Measurements from ENCODE around the gene LYST.
"Not testable (repeated sequence)": the region's sequence is repeated elsewhere in the genome, so short reads cannot be mapped to it uniquely, and the experiment has no call there.

LYST gene

GRCh38 chr1:235860829-235861228, 5.9 kb downstream of the LYST start:
- no peak for DNase-seq (ENCODE audit: low read depth in 2 of 2)

DNA sequence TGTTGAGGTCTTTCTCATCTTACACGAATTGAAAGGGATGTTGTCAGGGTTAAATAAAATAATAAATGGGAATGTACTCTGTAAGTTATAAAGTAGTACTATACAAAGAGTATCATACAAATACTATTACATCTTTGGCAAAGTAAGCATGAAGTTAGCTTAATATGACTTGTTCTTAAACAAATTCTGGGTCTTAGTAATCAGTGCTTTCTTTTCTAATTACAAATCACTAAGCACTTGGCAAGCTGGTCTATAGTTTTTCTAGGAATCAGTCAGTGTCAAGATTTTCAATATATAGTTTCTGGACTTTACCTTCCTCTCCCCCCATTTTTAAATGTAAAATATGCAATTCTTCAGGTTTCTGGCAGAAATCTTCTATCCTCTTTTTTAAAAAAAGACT, 6.9 kb downstream of the LYST start:
- DNase-seq (ENCODE audit: low read depth in 2 of 2), result no peak

- DNase-seq (ENCODE audit: low read depth in 2 of 2), result no peak
These were observed 7.9 kb downstream of the LYST start for GRCh38 chr1:235858766-235859165.

DNA sequence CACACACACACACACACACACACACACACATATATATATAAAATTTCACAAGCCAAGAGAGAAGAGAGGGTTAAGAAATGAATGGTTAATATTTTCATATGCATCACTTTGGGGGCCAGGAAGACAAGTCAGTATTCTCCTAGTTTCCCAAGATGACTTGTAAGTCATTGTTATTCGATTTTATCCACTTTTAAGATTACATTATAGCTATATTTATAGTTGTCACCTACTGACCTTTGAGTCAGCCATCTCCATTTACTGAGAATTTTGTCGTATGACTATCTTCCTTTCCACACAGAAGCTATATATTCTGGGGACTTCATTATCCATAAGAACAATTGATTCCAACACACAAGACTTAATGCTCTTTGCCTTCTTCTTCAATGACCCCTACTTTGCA, 8.9 kb downstream of the LYST start:
- DNase-seq (ENCODE audit: low read depth in 2 of 2), result no peak

- no peak for DNase-seq (ENCODE audit: low read depth in 2 of 2)
These were observed 10.8 kb downstream of the LYST start for GRCh38 chr1:235855811-235856429.

DNA sequence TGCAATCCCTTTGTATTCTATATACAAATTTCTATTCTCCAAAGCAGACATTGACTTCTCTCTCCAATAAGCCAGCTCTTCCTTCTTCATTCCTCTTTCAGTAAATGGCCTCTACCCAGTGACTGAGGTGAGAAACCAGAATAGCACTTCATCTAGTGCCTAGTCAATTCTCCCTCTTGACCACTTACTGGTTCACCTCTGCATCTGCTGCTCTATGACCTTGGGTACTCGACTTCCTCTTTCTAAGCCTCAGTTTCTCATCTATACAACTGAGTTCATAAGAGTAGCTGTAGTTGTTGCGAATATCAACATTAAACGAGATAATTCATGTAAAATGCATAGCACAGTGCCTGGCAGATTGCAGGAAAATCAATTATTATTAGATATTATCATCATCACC, 12.4 kb downstream of the LYST start:
- no peak for DNase-seq (ENCODE audit: low read depth in 2 of 2)

DNA sequence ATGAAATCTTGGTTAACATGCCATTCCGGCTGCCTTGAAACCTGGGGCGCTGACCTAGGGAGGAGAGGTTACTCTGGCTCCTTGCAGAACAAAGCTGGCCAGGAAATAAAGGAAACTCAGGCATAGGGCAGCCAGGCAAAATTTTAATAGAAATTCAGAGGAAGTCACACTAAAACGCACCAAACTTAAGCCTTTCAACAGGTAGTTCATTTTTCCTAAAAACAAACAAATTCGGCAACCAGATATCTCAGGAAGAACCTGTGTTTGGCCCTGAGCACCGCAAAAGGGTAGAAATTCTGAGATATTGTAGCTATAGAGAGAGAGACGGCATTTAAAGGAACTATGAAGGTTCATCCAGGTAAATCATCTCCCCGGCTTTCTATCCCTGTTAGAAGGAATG, 13.1 kb downstream of the LYST start:
- no peak for DNase-seq (ENCODE audit: low read depth in 2 of 2)

DNA sequence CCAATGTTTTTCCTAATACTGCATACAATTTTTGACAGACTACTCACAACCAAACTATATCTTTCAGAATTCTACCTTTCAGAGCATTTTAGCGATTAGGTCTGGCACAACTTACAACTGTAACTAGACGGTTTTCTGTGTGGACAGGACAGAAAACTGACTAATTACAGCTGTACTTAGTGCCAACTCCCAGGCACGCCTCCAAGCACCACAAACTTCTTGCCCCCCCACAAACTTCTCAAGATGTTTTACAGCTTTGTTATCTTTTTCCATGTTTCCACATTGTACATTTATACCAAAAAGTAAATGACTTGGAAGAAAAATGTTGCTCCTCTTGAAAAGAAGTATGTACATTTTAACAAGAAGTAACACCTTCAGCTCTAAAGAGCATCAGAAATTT, 13.8 kb downstream of the LYST start:
- no peak for DNase-seq (ENCODE audit: low read depth in 2 of 2)

DNA sequence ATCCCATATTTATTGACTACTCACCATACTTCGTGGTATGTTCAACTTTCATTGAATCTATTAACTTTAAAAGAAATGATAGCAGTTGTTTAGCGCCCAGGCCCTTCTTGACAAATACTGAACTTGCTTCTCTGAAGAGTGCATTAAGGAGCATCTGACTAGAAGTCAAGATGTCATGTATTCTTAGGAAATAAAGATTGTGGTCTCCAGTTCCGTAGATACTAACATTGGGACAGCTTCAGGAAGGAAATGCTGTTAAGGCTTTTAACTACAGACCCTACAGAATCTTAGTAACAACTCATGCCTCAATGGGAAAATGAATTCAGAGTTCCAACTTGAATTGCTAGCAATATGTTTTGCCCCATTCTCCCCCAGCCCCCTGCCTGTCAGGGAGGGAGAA, 14.8 kb downstream of the LYST start:
- DNase-seq (ENCODE audit: low read depth in 2 of 2), result no peak

GRCh38 chr1:235848251-235848650, 18.5 kb downstream of the LYST start:
- not testable (repeated sequence) for DNase-seq (ENCODE audit: low read depth in 2 of 2)

DNA sequence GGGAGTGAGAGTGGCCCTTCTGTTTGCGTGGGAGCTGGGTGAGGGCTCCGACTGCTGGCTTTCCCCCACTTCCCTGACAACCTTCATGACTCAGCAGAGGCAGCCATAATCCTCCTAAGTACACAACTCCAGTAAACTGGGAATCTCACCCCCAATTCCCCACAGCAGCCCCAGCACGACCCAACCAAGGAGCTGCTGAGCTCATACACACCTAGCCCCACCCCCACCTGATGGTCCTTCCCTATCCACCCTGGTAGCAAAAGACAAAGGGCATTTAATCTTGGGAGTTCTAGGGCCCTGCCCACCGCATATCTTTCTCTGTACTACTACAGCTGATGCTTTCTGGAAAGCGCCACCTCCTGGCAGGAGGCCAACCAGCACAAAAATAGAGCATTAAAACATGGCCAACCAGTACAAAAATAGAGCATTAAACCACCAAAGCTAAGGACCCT, 21.0 kb downstream of the LYST start:
- not testable (repeated sequence) for DNase-seq (ENCODE audit: low read depth in 2 of 2)

GRCh38 chr1:235844776-235845175, 21.9 kb downstream of the LYST start:
- DNase-seq (ENCODE audit: low read depth in 2 of 2), result no peak

DNA sequence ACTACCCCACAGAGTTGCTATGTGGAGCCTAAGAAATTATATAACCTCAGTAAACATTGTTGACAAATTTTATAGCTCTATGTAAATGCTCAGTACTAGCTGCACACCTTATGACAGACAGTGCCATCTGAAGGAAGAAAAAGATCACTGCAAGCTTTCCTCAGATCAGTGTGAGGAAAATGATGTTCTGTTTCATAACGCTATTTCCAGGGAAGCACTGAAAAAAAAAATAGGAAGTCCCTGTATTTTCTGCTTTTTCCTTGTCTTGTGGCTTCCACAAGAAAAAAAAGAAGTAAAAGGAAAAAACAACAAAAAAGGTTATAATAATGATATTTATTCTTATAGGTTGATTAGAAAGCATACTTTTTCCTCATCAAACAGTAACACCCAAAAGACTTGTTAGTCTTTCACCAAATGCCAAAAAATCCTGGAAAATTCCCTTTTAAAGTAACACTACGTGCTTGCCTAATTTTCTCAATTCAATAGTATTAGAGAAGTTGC, 23.2 kb downstream of the LYST start:
- no peak for DNase-seq (ENCODE audit: low read depth in 2 of 2)

DNA sequence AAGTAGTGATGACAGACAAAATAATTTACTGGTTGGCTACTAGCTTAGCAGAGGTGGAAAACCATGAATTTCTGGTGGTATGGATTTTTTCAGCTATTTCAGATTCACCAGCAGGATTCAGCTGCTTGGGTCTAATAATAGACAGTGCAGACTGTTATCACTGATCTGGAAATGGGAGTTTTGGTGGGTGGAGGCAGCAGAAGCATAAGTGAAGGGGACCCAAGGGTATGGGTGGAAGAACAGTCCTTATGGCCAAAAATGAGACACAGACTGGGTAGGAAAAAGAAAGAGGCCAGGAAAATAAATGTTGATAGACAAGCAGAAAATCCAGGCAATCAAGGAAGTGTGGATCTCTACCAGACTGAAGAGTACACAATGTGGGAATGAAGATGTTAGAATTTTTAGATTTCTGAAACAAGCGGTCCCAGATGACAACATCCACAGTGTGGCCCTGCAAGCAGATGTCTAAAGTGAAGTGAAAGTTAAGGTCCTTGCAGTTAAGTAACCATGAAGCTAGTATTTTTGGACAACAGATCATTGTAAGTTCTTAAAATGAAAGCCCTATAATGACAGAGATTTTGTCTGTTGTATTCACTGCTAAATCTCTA, 24.7 kb downstream of the LYST start:
- no peak for DNase-seq (ENCODE audit: low read depth in 2 of 2)

- DNase-seq (ENCODE audit: low read depth in 2 of 2), result no peak
These were observed 28.7 kb downstream of the LYST start for GRCh38 chr1:235838021-235838420.

DNA sequence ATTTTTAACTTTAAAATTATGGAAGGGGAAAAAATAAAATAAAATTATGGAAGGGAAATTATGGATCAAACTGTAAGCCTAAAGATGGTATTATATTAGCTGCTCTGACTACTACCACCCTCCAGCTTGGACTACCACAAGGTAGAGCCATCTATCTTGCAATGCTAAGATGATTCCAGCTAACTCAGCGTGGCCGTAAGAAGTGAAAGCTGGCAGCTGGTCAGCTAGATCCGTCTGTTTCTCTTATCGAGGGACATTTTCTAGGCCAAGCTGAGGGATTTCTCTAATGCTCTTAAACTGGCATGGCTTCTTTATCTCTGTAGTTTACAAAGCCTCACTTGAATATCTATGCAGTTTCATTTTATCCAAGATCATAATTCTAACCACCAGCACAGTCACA, 31.5 kb downstream of the LYST start:
- no peak for DNase-seq (ENCODE audit: low read depth in 2 of 2)

DNA sequence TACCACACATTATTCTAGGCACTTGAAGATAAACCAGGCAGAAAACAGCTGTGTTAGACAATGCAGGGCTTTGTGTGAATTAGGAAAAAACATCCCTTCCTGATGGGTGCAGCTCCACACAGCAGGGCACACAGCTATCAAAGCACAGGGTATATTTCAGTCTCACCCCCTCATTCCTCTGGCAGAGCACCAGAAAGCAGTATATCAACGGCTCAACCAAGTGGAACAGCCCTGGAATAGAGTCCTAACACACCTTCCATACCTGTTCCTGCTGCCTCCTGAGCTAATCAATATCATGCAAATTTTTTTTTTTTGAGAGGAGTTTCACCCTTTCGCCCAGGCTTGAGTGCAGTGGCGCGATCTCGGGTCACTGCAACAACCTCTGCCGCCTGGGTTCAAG, 32.1 kb downstream of the LYST start:
- DNase-seq (ENCODE audit: low read depth in 2 of 2), result no peak

DNA sequence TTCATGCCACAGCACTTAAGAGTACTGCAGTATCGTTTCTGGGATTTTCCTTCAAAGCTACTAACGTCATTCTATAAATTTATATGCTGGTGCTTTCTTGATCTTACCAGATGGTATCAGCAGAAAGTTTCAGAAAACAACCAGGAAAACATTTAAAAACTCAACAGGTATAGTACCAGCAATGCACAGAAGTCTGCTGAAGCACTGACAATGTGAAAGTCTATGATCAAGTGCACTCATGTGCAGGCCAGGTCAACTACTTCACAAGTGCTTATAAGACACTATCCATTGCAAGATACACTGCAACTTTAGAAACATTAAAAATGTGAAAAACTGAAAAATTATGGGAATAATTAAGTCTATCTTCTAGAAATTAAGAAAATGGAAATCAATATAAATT, 34.7 kb downstream of the LYST start:
- no peak for DNase-seq (ENCODE audit: low read depth in 2 of 2)

DNA sequence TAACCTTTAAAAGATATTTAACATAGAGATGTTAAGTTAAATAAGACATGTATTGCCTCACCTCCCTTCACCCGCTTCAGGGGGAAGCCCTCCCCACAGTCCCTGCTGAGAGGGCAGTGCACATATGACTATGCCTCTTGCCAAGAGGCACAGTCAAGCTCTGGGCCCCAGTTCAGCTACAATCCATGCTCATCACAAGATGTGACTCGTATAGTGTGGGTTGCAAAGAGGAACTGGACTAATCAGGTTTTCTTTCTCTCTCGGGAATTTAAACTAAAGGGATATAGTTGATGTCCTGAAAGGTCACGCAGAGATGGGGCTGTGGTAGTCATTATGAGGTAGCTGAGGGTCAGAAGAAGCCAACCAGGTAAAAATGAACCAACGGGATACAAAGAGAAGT, 35.6 kb downstream of the LYST start:
- no peak for DNase-seq (ENCODE audit: low read depth in 2 of 2)

GRCh38 chr1:235826102-235826854, 40.4 kb downstream of the LYST start:
- DNase-seq (ENCODE audit: low read depth in 2 of 2), result no peak

- DNase-seq (ENCODE audit: low read depth in 2 of 2), result no peak
These were observed 41.5 kb downstream of the LYST start for GRCh38 chr1:235825229-235825628.

DNA sequence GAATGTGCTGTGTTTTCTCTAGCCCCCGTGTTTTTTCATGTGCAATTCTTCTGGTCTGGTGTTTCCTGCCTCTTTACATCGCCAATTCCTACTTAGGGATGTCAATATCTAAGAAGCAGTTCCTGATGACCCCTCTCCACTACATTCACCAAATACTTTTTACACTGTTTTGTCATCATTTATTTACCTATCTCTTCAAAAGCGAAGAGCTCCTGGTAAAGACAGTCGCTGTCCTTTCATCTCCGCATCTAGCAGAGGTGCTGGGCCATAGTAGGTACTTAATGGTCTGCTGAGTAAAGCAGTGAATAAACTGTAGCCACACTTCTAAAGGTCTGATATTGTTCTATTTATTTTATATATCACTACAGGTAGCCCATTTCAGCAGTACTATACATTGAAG, 43.0 kb downstream of the LYST start:
- no peak for DNase-seq (ENCODE audit: low read depth in 2 of 2)

DNA sequence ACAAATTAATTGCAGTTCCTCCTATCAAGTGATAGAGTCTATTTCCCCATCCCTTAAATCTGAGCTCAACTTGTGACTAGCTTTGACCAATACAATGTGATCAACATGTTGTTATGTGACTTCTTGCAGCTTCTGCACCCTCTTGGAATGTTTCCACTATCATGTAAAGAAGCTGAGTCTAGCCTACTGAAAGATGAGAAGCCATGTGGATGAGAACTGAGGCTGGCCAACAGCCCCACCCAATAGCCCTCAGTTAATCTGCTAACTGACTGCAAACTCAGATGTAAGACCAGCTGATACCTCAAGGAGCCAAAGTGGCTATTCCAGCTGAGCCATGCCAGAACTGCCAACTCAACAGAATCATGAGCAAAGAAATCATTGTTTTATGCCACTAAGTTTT, 44.0 kb downstream of the LYST start:
- DNase-seq (ENCODE audit: low read depth in 2 of 2), result no peak

All from stimulated activated CD4-positive, alpha-beta T cell treated with anti-CD3 and anti-CD28 coated beads, Interleukin-1b, Interleukin-23, amount 100 ng/mL, for 4 hours (primary cell).